22Rv1 (cell line): ENCODE measurements around the gene CREBRF.

Experiments
- CTCF ChIP-seq: fragments of 450-650 bp; IDR thresholded peaks from 2 replicates; pipeline ENCODE4 v1.5.1; 2017; ENCODE audit warnings: mild to moderate bottlenecking
- ZFX ChIP-seq: fragments of 450-650 bp; IDR thresholded peaks from 2 replicates; pipeline ENCODE4 v1.6.1; 2017; ENCODE audit warnings: antibody characterized with exemption, borderline replicate concordance

- TF ChIP-seq CTCF, result no peak
- TF ChIP-seq ZFX, result no peak
These were observed 4.4 kb upstream of the CREBRF start for GRCh38 chr5:173051746-173052145.
